K562 (cell line): ENCODE measurements around the gene ANKMY1. TPM values are rescaled to one million over a fixed set of nuclear protein-coding genes. Genes with fewer than 3 reads are reported as not detected.

ENCODE experiments used
- ATAC-seq: fragments of 200-7000 bp; cut with Tn5 transposase; 3 replicates; pipeline ENCODE4 v1.9.1; 2020; ENCODE audit warnings: moderate library complexity
- BruUV-seq: library from RNA; stranded (reverse); fragments of 400-500 nt; replicated peaks from 2 replicates; lab custom pipeline; 2021; lab: Mats Ljungman, UMichigan
- CTCF ChIA-PET: fragments of 300-600 bp; formaldehyde crosslinking; extraction: SDS; loops from one replicate; lab custom pipeline; 2021; ENCODE audit warnings: low intra/inter-chr PET ratio; lab: Yijun Ruan, JAX
- POLR2A ChIA-PET: fragments of 300-600, 350-650 bp; sonication (Branson Sonifier 250); formaldehyde crosslinking; extraction: SDS; loops from one replicate; lab custom pipeline; 2021; ENCODE audit warnings: antibody characterized with exemption, inconsistent platforms; lab: Yijun Ruan, JAX
- DNase-seq, 4 experiments: peaks; one replicate each; pipeline versions ENCODE4 v3.0.0 to v3.0.0-alpha.2; 2011 to 2018; ENCODE audit warnings: low spot score in 3 of 4, mixed read lengths in 3 of 4; ENCODE audit errors: extremely low read depth in 1 of 4
- FAIRE-seq: peaks from 2 replicates; lab custom pipeline; 2011; peaks lifted over from hg19 to GRCh38; lab: Jason Lieb, UNC
- H2AFZ ChIP-seq: 2 replicates; pipeline ENCODE4 v1.6.0; 2011; ENCODE audit warnings: low read depth, low read length, control low read depth, inconsistent platforms
- H3K27ac ChIP-seq: fragments of 200-600 bp; 3 replicates; pipeline ENCODE4 v1.8.0; 2011; ENCODE audit warnings: low read depth, mild to moderate bottlenecking, control low read depth, inconsistent platforms, low read length, moderate library complexity, mixed read lengths; ENCODE audit errors: extremely low read depth
- H3K27me3 ChIP-seq, 2 experiments: fragments of 300-600 bp in 1 of 2; 2 replicates in 1 of 2; 3 replicates in 1 of 2; pipeline versions ENCODE4 v1.6.0 to v1.8.0; 2011; ENCODE audit warnings: inconsistent platforms in 2 of 2, low read length in 2 of 2, mild to moderate bottlenecking in 1 of 2, mixed read lengths in 1 of 2, moderate library complexity in 1 of 2; ENCODE audit not compliant: control insufficient read depth in 2 of 2, insufficient read depth in 2 of 2
- H3K36me3 ChIP-seq: fragments of 300-600 bp; 3 replicates; pipeline ENCODE4 v1.8.0; 2011; ENCODE audit warnings: mild to moderate bottlenecking, low read length, inconsistent platforms; ENCODE audit not compliant: control insufficient read depth, insufficient read depth
- H3K4me1 ChIP-seq, 2 experiments: fragments of 200-600 bp in 1 of 2; replicated peaks in 1 of 2; 2 replicates in 1 of 2; 3 replicates in 1 of 2; pipeline versions ENCODE4 v1.5.1 to v1.8.0; 2011; ENCODE audit warnings: inconsistent platforms in 2 of 2, low read length in 2 of 2, mild to moderate bottlenecking in 1 of 2, mixed read lengths in 1 of 2, moderate library complexity in 1 of 2; ENCODE audit not compliant: control insufficient read depth in 2 of 2, insufficient read depth in 2 of 2
- H3K4me2 ChIP-seq: 2 replicates; pipeline ENCODE4 v1.6.1; 2011; ENCODE audit warnings: low read length, control low read depth, inconsistent platforms, mixed read lengths; ENCODE audit not compliant: insufficient read depth
- H3K4me3 ChIP-seq: fragments of 200-600 bp; sonication (generic), shearing (Covaris generic); 2 replicates; pipeline ENCODE4 v1.5.1; 2016; ENCODE audit warnings: control low read depth, inconsistent platforms
- H3K79me2 ChIP-seq: fragments of 200-600 bp; 3 replicates; pipeline ENCODE4 v1.8.0; 2011; ENCODE audit warnings: low read length, inconsistent platforms; ENCODE audit not compliant: control insufficient read depth, insufficient read depth
- H3K9ac ChIP-seq, 2 experiments: 2 replicates each; pipeline versions ENCODE4 v1.6.0 to v1.6.1; 2011; ENCODE audit warnings: low read depth in 2 of 2, low read length in 2 of 2, control low read depth in 1 of 2, inconsistent platforms in 1 of 2, mild to moderate bottlenecking in 1 of 2, mixed read lengths in 1 of 2; ENCODE audit not compliant: insufficient read depth in 1 of 2
- H3K9me1 ChIP-seq: one replicate; pipeline ENCODE4 v1.6.0; 2011; ENCODE audit warnings: inconsistent platforms, mild to moderate bottlenecking, low read length, moderate library complexity; ENCODE audit not compliant: control insufficient read depth, insufficient read depth
- H3K9me3 ChIP-seq: replicated peaks from 2 replicates; pipeline ENCODE4 v1.5.1; 2011; ENCODE audit warnings: low read depth, low read length, inconsistent platforms; ENCODE audit not compliant: control insufficient read depth, insufficient read depth
- H4K20me1 ChIP-seq: replicated peaks from 2 replicates; pipeline ENCODE4 v1.6.1; 2011; ENCODE audit warnings: low read length, inconsistent platforms, mixed read lengths; ENCODE audit not compliant: control insufficient read depth, insufficient read depth
- CBFA2T2 ChIP-seq: fragments of 450-650 bp; conservative IDR thresholded peaks from 2 replicates; pipeline ENCODE4 v1.6.1; 2017; ENCODE audit warnings: mild to moderate bottlenecking
- CBFB ChIP-seq: sonication (generic); formaldehyde crosslinking; IDR thresholded peaks from 2 replicates; pipeline ENCODE4 v1.4.0; 2020; ENCODE audit warnings: mild to moderate bottlenecking, missing genetic modification reagents
- E4F1 ChIP-seq: fragments of 250-450 bp; sonication (Bioruptor Pico); IDR thresholded peaks from 2 replicates; pipeline ENCODE4 v1.5.0; 2021; ENCODE audit warnings: mild to moderate bottlenecking, borderline replicate concordance
- FOXP4 ChIP-seq: sonication (generic); formaldehyde crosslinking; IDR thresholded peaks from 2 replicates; pipeline ENCODE4 v1.8.0; 2022; ENCODE audit warnings: mild to moderate bottlenecking, missing genetic modification reagents, borderline replicate concordance
- KAT7 ChIP-seq: sonication (generic); formaldehyde crosslinking; IDR thresholded peaks from 2 replicates; pipeline ENCODE4 v1.8.0; 2022; ENCODE audit warnings: missing genetic modification reagents, mild to moderate bottlenecking, borderline replicate concordance
- KDM5B ChIP-seq: fragments of 200-600 bp; sonication (generic); IDR thresholded peaks from 2 replicates; pipeline ENCODE4 v1.6.1; 2012; ENCODE audit warnings: low read depth, mild to moderate bottlenecking, moderate library complexity, low read length, control low read depth, inconsistent platforms; ENCODE audit not compliant: insufficient replicate concordance
- MIER1 ChIP-seq: fragments of 450-650 bp; IDR thresholded peaks from 2 replicates; pipeline ENCODE4 v1.6.1; 2016; ENCODE audit warnings: antibody characterized with exemption, mild to moderate bottlenecking, low read depth
- NUFIP1 ChIP-seq: fragments of 450-650 bp; IDR thresholded peaks from 2 replicates; pipeline ENCODE4 v1.6.1; 2018; ENCODE audit not compliant: partially characterized antibody
- POLR3G ChIP-seq: IDR thresholded peaks from 2 replicates; pipeline ENCODE4 v1.6.1; 2011; ENCODE audit not compliant: insufficient read length, insufficient replicate concordance; ENCODE audit errors: extremely low read depth
- SAFB ChIP-seq: fragments of 200-400 bp; formaldehyde crosslinking; IDR thresholded peaks from 2 replicates; pipeline ENCODE4 v1.6.1; 2017; ENCODE audit warnings: low read depth, low read length, borderline replicate concordance
- SLC30A9 ChIP-seq: fragments of 250-450 bp; sonication (Bioruptor Pico); IDR thresholded peaks from 2 replicates; pipeline ENCODE4 v1.8.0; 2022; ENCODE audit warnings: mild to moderate bottlenecking, moderate library complexity
- TAF9B ChIP-seq: fragments of 450-650 bp; IDR thresholded peaks from 2 replicates; pipeline ENCODE4 v1.6.1; 2018; ENCODE audit warnings: mild to moderate bottlenecking; ENCODE audit not compliant: partially characterized antibody
- THAP7 ChIP-seq: fragments of 250-450 bp; sonication (Bioruptor Pico); IDR thresholded peaks from 2 replicates; pipeline ENCODE4 v1.5.0; 2021
- ZNF384 ChIP-seq: IDR thresholded peaks from 2 replicates; pipeline ENCODE4 v1.6.1; 2012; ENCODE audit warnings: low read depth, low read length, improper control_type of control experiment
- WGBS: fragments of 100-300 bp; shearing (Covaris generic); methylation state at CpG from one replicate; pipeline ENCODE4 v1.1.6; 2016; ENCODE audit warnings: low coverage, mixed read lengths; ENCODE audit not compliant: insufficient coverage; ENCODE audit errors: missing lambda C conversion rate; 5-methylcytosine and 5-hydroxymethylcytosine counted together
- in situ Hi-C: fragments of 300-500 bp; cut with MboI; formaldehyde crosslinking; loops from 4 replicates; pipeline ENCODE4 v1.15.0; 2018; ENCODE audit warnings: inconsistent platforms, mixed read lengths
- intact Hi-C: fragments of 100-400 bp; cut with micrococcal nuclease; formaldehyde crosslinking; loops from 2 replicates; pipeline ENCODE4 v1.14.2; 2022
- polyA plus RNA-seq, 8 experiments: library from polyadenylated mRNA; depleted of rRNA in 4 of 8; stranded (reverse) in 5 of 8; unstranded in 3 of 8; fragments of >200 nt; fragmentation: Nextera tagmentation in 2 of 8; fragmentation: Illumina TruSeq in 1 of 8; extraction: Ambion mirVana in 2 of 8; extraction: Trizol in 1 of 8; gene quantifications; 2 replicates each; pipeline versions ENCODE4 v1.2.1 to v1.2.3, GENCODE V29; 2011 to 2014; ENCODE audit warnings: inconsistent platforms in 1 of 8, missing spikeins in 1 of 8
- total RNA-seq, 7 experiments: library from RNA; depleted of rRNA in 6 of 7; stranded (reverse); fragments of >200 nt in 6 of 7; fragmentation: Illumina TruSeq in 2 of 7; extraction: Trizol in 2 of 7; gene quantifications; 2 replicates each; pipeline versions ENCODE4 v1.2.1 to v1.2.3, GENCODE V29; 2011 to 2021; ENCODE audit warnings: low replicate concordance in 1 of 7

The ANKMY1 gene
- total and polyA plus RNA-seq, 9 of the 15 experiments (the other 6 are each of a cell fraction or from before 2014, with no cell fraction given) = 0.75 to 15.1 (median 11.7) TPM

- no peak overlapping the region for H2AFZ ChIP-seq
- DNase-seq (no peak), ATAC-seq (no peak), FAIRE-seq (no peak)
- no peaks in the 10 kb centered on the region for H3K9me1 ChIP-seq
- H3K36me3 ChIP-seq = no peaks in the 10 kb centered on the region
- ChIA-PET POLR2A (no interaction called here), CTCF (no interaction called here)
- TF ChIP-seq NUFIP1 = no peak
- TF ChIP-seq E4F1 (CRISPR knock-in tag) = no peak
- no peak for TF ChIP-seq ZNF384
- no peak for TF ChIP-seq KDM5B
- no peak for TF ChIP-seq SLC30A9 (CRISPR knock-in tag)
- no peak for TF ChIP-seq TAF9B
- TF ChIP-seq FOXP4 (CRISPR knock-in tag) = no peak
- no peak for TF ChIP-seq MIER1
- TF ChIP-seq CBFB (CRISPR knock-in tag) = no peak
- no peak for TF ChIP-seq CBFA2T2
- no peak for TF ChIP-seq THAP7 (CRISPR knock-in tag)
- TF ChIP-seq POLR3G = no peak
- TF ChIP-seq SAFB = no peak
- no peak for TF ChIP-seq KAT7 (CRISPR knock-in tag)
- no peak overlapping the region for H3K27ac ChIP-seq
- no peaks in the 10 kb centered on the region for H3K79me2 ChIP-seq
- H3K4me2 ChIP-seq = no peak overlapping the region
- H3K9ac ChIP-seq = no peak overlapping the region
- in situ Hi-C loops (no loop called here), intact Hi-C loops (no loop called here)
- 80% methylated on average over 14 of the region's 43 CpGs for WGBS
- peaks cover 0 to 10% of the 10 kb centered on the region in 2 experiments; a peak in 1 of 5 replicates for H3K4me1 ChIP-seq
- BruUV-seq = no TSS peak
- H3K27me3 ChIP-seq = no peaks in the 10 kb centered on the region; a peak in 1 of 5 replicates
- H4K20me1 ChIP-seq = no peaks in the 10 kb centered on the region
- H3K9me3 ChIP-seq = no peaks in the 10 kb centered on the region
- no peak overlapping the region for H3K4me3 ChIP-seq
Measured at GRCh38 chr2:240464514-240465241, 93.1 kb downstream of the ANKMY1 start.
